IMR-90 (cell line): ENCODE measurements around the gene FAM53B. TPM values are rescaled to one million over a fixed set of nuclear protein-coding genes. Genes with fewer than 3 reads are reported as not detected.

ENCODE experiments used
- ATAC-seq: fragments of 200-7000 bp; cut with Tn5 transposase; 2 replicates; pipeline ENCODE4 v1.9.1; 2020; ENCODE audit warnings: low read depth, mild to moderate bottlenecking, moderate library complexity
- BruUV-seq: library from RNA; stranded (reverse); fragments of 400-500 nt; replicated peaks from 2 replicates; lab custom pipeline; 2021; lab: Mats Ljungman, UMichigan
- CTCF ChIA-PET: fragments of 300-600 bp; formaldehyde crosslinking; extraction: SDS; loops from one replicate; lab custom pipeline; 2021; ENCODE audit warnings: antibody characterized with exemption; lab: Yijun Ruan, JAX
- POLR2A ChIA-PET: fragments of 300-600 bp; sonication (Branson Sonifier 250); formaldehyde crosslinking; loops from one replicate; lab custom pipeline; 2022; ENCODE audit warnings: antibody characterized with exemption; ENCODE audit not compliant: unreplicated experiment; lab: Charles Lee
- DNase-seq: peaks from one replicate; pipeline ENCODE4 v3.0.0; 2013
- H2AFZ ChIP-seq: replicated peaks from 2 replicates; pipeline ENCODE3; 2013; ENCODE audit warnings: low read length, mild to moderate bottlenecking; ENCODE audit not compliant: poor library complexity
- H2AK5ac ChIP-seq: 2 replicates; pipeline ENCODE4 v1.6.1; 2013; ENCODE audit warnings: low read depth, low read length, inconsistent platforms
- H2AK9ac ChIP-seq: replicated peaks from 2 replicates; pipeline ENCODE3; 2013; ENCODE audit warnings: mild to moderate bottlenecking, low read depth, low read length, moderate library complexity; ENCODE audit not compliant: poor library complexity
- H2BK120ac ChIP-seq: 2 replicates; pipeline ENCODE4 v1.6.1; 2013; ENCODE audit warnings: low read depth, low read length, inconsistent platforms
- H2BK15ac ChIP-seq: 3 replicates; pipeline ENCODE4 v1.6.1; 2013; ENCODE audit warnings: low read depth, low read length, inconsistent platforms
- H2BK20ac ChIP-seq: 2 replicates; pipeline ENCODE4 v1.6.1; 2013; ENCODE audit warnings: low read depth, mild to moderate bottlenecking, inconsistent platforms, low read length, moderate library complexity
- H2BK5ac ChIP-seq: 2 replicates; pipeline ENCODE4 v1.6.1; 2013; ENCODE audit warnings: mild to moderate bottlenecking, low read depth, low read length, inconsistent platforms; ENCODE audit not compliant: poor library complexity, severe bottlenecking
- H3K14ac ChIP-seq: replicated peaks from 2 replicates; pipeline ENCODE4 v1.6.1; 2013; ENCODE audit warnings: low read depth, low read length, inconsistent platforms
- H3K18ac ChIP-seq: 2 replicates; pipeline ENCODE4 v1.6.1; 2013; ENCODE audit warnings: low read depth, low read length, control low read depth
- H3K23ac ChIP-seq: 2 replicates; pipeline ENCODE4 v1.6.1; 2013; ENCODE audit warnings: low read depth, low read length, inconsistent platforms
- H3K27ac ChIP-seq: 2 replicates; pipeline ENCODE4 v1.5.1; 2013; ENCODE audit warnings: mild to moderate bottlenecking, control low read depth, low read length; ENCODE audit not compliant: insufficient read depth
- H3K27me3 ChIP-seq: 2 replicates; pipeline ENCODE4 v1.6.1; 2013; ENCODE audit warnings: low read length; ENCODE audit not compliant: control insufficient read depth, insufficient read depth
- H3K36me3 ChIP-seq: 2 replicates; pipeline ENCODE4 v1.6.1; 2013; ENCODE audit warnings: low read length, mixed read lengths; ENCODE audit not compliant: control insufficient read depth, insufficient read depth
- H3K4ac ChIP-seq: 2 replicates; pipeline ENCODE4 v1.6.1; 2013; ENCODE audit warnings: low read depth, low read length, inconsistent platforms
- H3K4me1 ChIP-seq: 2 replicates; pipeline ENCODE4 v1.6.1; 2013; ENCODE audit warnings: low read length, mixed read lengths; ENCODE audit not compliant: control insufficient read depth, insufficient read depth
- H3K4me2 ChIP-seq: 2 replicates; pipeline ENCODE4 v1.6.1; 2013; ENCODE audit warnings: low read depth, mild to moderate bottlenecking, control low read depth, low read length, moderate library complexity
- H3K4me3 ChIP-seq: 2 replicates; pipeline ENCODE4 v1.5.1; 2013; ENCODE audit warnings: low read depth, mild to moderate bottlenecking, control low read depth, low read length, moderate library complexity; ENCODE audit not compliant: insufficient read depth
- H3K56ac ChIP-seq: 2 replicates; pipeline ENCODE4 v1.6.1; 2013; ENCODE audit warnings: low read length, inconsistent platforms; ENCODE audit not compliant: insufficient read depth; ENCODE audit errors: extremely low read depth
- H3K79me1 ChIP-seq, 2 experiments: 2 replicates each; pipeline ENCODE4 v1.6.1; 2013; ENCODE audit warnings: low read length in 2 of 2, inconsistent platforms in 1 of 2, low read depth in 1 of 2
- H3K9ac ChIP-seq: 2 replicates; pipeline ENCODE4 v1.6.1; 2013; ENCODE audit warnings: low read depth, low read length, control low read depth
- H3K9me1 ChIP-seq: 2 replicates; pipeline ENCODE4 v1.6.1; 2013; ENCODE audit warnings: low read length, inconsistent platforms; ENCODE audit not compliant: insufficient read depth
- H3K9me3 ChIP-seq: 2 replicates; pipeline ENCODE4 v1.6.1; 2013; ENCODE audit warnings: low read length; ENCODE audit not compliant: control insufficient read depth, insufficient read depth
- H4K20me1 ChIP-seq: 2 replicates; pipeline ENCODE4 v1.6.1; 2013; ENCODE audit warnings: low read length, inconsistent platforms; ENCODE audit not compliant: insufficient read depth
- H4K5ac ChIP-seq: 2 replicates; pipeline ENCODE4 v1.6.1; 2013; ENCODE audit warnings: mild to moderate bottlenecking, low read depth, low read length, control low read depth
- H4K8ac ChIP-seq, 2 experiments: 2 replicates each; pipeline ENCODE4 v1.6.1; 2013; ENCODE audit warnings: low read depth in 2 of 2, low read length in 2 of 2, control low read depth in 1 of 2, inconsistent platforms in 1 of 2
- H4K91ac ChIP-seq: 2 replicates; pipeline ENCODE4 v1.6.1; 2013; ENCODE audit warnings: low read depth, low read length, inconsistent platforms; ENCODE audit not compliant: insufficient read depth
- MAZ ChIP-seq: IDR thresholded peaks from 2 replicates; pipeline ENCODE4 v1.6.1; 2012; ENCODE audit warnings: low read depth, mild to moderate bottlenecking, low read length, improper control_type of control experiment, moderate library complexity, borderline replicate concordance
- SMC3 ChIP-seq: fragments of 150-350 bp; IDR thresholded peaks from 2 replicates; pipeline ENCODE4 v1.6.1; 2016; ENCODE audit warnings: low read depth, mild to moderate bottlenecking, antibody characterized with exemption, low read length, moderate library complexity
- WGBS, 2 experiments: methylation state at CpG; one replicate each; pipeline versions ENCODE4 v1.1.5 to v1.1.7; 2013; ENCODE audit warnings: missing lambda C conversion rate in 2 of 2; ENCODE audit not compliant: insufficient read length in 1 of 2; ENCODE audit errors: extremely low coverage in 2 of 2; 5-methylcytosine and 5-hydroxymethylcytosine counted together
- dilution Hi-C: fragments of 300-500 bp; cut with HindIII; formaldehyde crosslinking; loops from one replicate; pipeline ENCODE4 v1.14.3; 2018; ENCODE audit warnings: low sequenced_read_pairs; ENCODE audit not compliant: unreplicated experiment
- in situ Hi-C: fragments of 300-500 bp; cut with MboI; formaldehyde crosslinking; loops from 3 replicates; pipeline ENCODE4 v1.14.3; 2019; ENCODE audit warnings: low sequenced_read_pairs, inconsistent platforms, mixed read lengths
- intact Hi-C: fragments of 100-400 bp; cut with micrococcal nuclease; formaldehyde crosslinking; loops from 2 replicates; pipeline ENCODE4 v1.10.0; 2022
- polyA plus RNA-seq, 3 experiments: library from polyadenylated mRNA; depleted of rRNA; stranded (reverse); fragments of >200 nt; gene quantifications; 2 replicates each; pipeline ENCODE4 v1.2.3, GENCODE V29; 2012; ENCODE audit warnings: low replicate concordance in 1 of 3
- total RNA-seq: library from RNA; depleted of rRNA; stranded (reverse); fragments of >200 nt; gene quantifications from 2 replicates; pipeline ENCODE4 v1.2.3, GENCODE V29; 2012
- TF ChIP-seq, protein P1 (sequence below): fragments of 150-350 bp; IDR thresholded peaks from 2 replicates; pipeline ENCODE4 v1.6.1; 2016; ENCODE audit warnings: low read depth, mild to moderate bottlenecking, low read length, moderate library complexity, borderline replicate concordance

Gene FAM53B
- total and polyA plus RNA-seq, 2 of the 4 experiments (the other 2 are of a cell fraction), result 3.8 to 5.7 TPM

DNA sequence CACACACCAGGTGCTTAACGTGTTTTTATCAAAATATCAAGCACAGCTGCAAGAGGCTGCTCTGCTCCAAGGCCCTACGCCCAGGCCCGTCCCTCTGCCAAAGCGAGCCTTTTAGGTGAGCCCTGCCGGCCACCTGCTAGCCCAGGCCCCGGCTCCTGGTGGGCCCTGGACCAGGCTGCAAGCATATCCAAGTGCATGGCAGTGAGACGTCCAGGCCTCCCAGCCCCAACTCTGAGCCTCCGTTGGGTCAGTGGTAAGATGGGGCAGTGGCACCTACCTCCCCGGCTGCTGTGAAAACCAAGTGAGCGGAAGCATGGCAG is 146.4 kb downstream of the FAM53B start:
- ATAC-seq (no peak), DNase-seq (no peak)
- Histone ChIP-seq H3K4me2 (no peak overlapping the region), H3K9me3 (no peaks in the 10 kb centered on the region), H3K27me3 (peaks cover 4% of the 10 kb centered on the region; the same call in 1 of the 2 replicates), H2BK120ac (no peak overlapping the region), H3K4me1 (no peaks in the 10 kb centered on the region), H4K20me1 (no peaks in the 10 kb centered on the region), H2AK5ac (no peak overlapping the region), H3K4me3 (no peak overlapping the region), H3K14ac (no peak overlapping the region), H3K23ac (no peak overlapping the region), H2BK15ac (no peak overlapping the region), H3K56ac (no peak overlapping the region), H3K9ac (no peak overlapping the region), H3K79me1 (no peaks in the 10 kb centered on the region), H3K18ac (no peak overlapping the region), H4K5ac (no peak overlapping the region), H4K91ac (no peak overlapping the region), H2AK9ac (no peak overlapping the region), H3K4ac (no peak overlapping the region), H2BK5ac (no peak overlapping the region), H3K27ac (no peak overlapping the region), H2AFZ (no peak overlapping the region), H2BK20ac (no peak overlapping the region), H3K9me1 (no peaks in the 10 kb centered on the region), H3K36me3 (no peaks in the 10 kb centered on the region), H4K8ac (no peak overlapping the region)
- intact Hi-C loops, result no loop called here
- WGBS, 2 experiments, result 77% methylated on average over 3 of the region's 10 CpGs; no CpG with 5 or more reads in 1 of the 2 experiments
- dilution Hi-C loops, result no loop called here
- ChIA-PET POLR2A (no interaction called here), CTCF (no interaction called here)
- TF ChIP-seq, protein P1, sequence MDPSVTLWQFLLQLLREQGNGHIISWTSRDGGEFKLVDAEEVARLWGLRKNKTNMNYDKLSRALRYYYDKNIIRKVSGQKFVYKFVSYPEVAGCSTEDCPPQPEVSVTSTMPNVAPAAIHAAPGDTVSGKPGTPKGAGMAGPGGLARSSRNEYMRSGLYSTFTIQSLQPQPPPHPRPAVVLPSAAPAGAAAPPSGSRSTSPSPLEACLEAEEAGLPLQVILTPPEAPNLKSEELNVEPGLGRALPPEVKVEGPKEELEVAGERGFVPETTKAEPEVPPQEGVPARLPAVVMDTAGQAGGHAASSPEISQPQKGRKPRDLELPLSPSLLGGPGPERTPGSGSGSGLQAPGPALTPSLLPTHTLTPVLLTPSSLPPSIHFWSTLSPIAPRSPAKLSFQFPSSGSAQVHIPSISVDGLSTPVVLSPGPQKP, result no peak
- TF ChIP-seq SMC3, result no peak
- TF ChIP-seq MAZ, result no peak
- in situ Hi-C loops, result no loop called here
- BruUV-seq, result no TSS peak
